IgD-negative memory B cell (primary cell): ENCODE measurements around the gene CLEC16A. TPM values are rescaled to one million over a fixed set of nuclear protein-coding genes. Genes with fewer than 3 reads are reported as not detected.
A peak's percentile ranks its signal among the peaks of the same experiment; 100 is the strongest.

Source experiments
- H3K27ac Mint-ChIP-seq, 3 donors: one replicate each; pipeline ENCODE4 v1.8.0; 2020 to 2022; ENCODE audit warnings: mild to moderate bottlenecking in 3 of 3, mixed read lengths in 3 of 3, moderate library complexity in 1 of 3
- H3K27me3 Mint-ChIP-seq: one replicate; pipeline ENCODE4 v1.8.0; 2021; ENCODE audit warnings: mixed read lengths
- H3K36me3 Mint-ChIP-seq: one replicate; pipeline ENCODE4 v1.8.0; 2020; ENCODE audit warnings: mild to moderate bottlenecking, mixed read lengths
- H3K4me1 Mint-ChIP-seq, 3 donors: one replicate each; pipeline ENCODE4 v1.8.0; 2020 to 2022; ENCODE audit warnings: mixed read lengths in 3 of 3, mild to moderate bottlenecking in 1 of 3
- H3K4me3 Mint-ChIP-seq, 4 donors: one replicate each; pipeline ENCODE4 v1.8.0; 2020 to 2022; ENCODE audit warnings: mild to moderate bottlenecking in 4 of 4, mixed read lengths in 4 of 4, moderate library complexity in 3 of 4
- H3K9me3 Mint-ChIP-seq, 3 donors: one replicate each; pipeline ENCODE4 v1.8.0; 2020 to 2021; ENCODE audit warnings: mixed read lengths in 3 of 3, mild to moderate bottlenecking in 1 of 3
- polyA plus RNA-seq: library from polyadenylated mRNA; unstranded; fragments of 300-500 nt; fragmentation: Illumina TruSeq; gene quantifications from one replicate; pipeline ENCODE4 v1.2.3, GENCODE V29; 2021

The CLEC16A gene
- polyA plus RNA-seq, 1 donor from 2014 or later: 21.1 TPM

- peaks cover 15 to 16% (median 15%) of the 10 kb centered on the region in 3 donors for H3K4me1 Mint-ChIP-seq
- H3K36me3 Mint-ChIP-seq: peaks cover 22% of the 10 kb centered on the region
- H3K9me3 Mint-ChIP-seq: no peaks in the 10 kb centered on the region
- no peak overlapping the region for H3K4me3 Mint-ChIP-seq
- no peak overlapping the region for H3K27ac Mint-ChIP-seq
- H3K27me3 Mint-ChIP-seq: no peaks in the 10 kb centered on the region
These were observed 47.7 kb downstream of the CLEC16A start for GRCh38 chr16:10992112-10992511.

- no peak overlapping the region for H3K27ac Mint-ChIP-seq
- peaks cover 9 to 10% (median 9%) of the 10 kb centered on the region in 3 donors for H3K4me1 Mint-ChIP-seq
- H3K27me3 Mint-ChIP-seq: no peaks in the 10 kb centered on the region
- H3K36me3 Mint-ChIP-seq: peaks cover 21% of the 10 kb centered on the region
- H3K9me3 Mint-ChIP-seq: no peaks in the 10 kb centered on the region
- no peak overlapping the region for H3K4me3 Mint-ChIP-seq
These were observed 48.4 kb downstream of the CLEC16A start for GRCh38 chr16:10992797-10993196.

GRCh38 chr16:10993649-10994048, 49.3 kb downstream of the CLEC16A start:
- H3K4me3 Mint-ChIP-seq: no peak overlapping the region
- H3K9me3 Mint-ChIP-seq: no peaks in the 10 kb centered on the region
- peaks cover under 1 to 3% (median under 1%) of the 10 kb centered on the region in 3 donors for H3K4me1 Mint-ChIP-seq
- no peak overlapping the region for H3K27ac Mint-ChIP-seq
- peaks cover 18% of the 10 kb centered on the region for H3K36me3 Mint-ChIP-seq
- H3K27me3 Mint-ChIP-seq: no peaks in the 10 kb centered on the region

GRCh38 chr16:10994571-10994970, 50.2 kb downstream of the CLEC16A start:
- H3K4me3 Mint-ChIP-seq: no peak overlapping the region
- peaks cover 0 to 3% (median 0%) of the 10 kb centered on the region in 3 donors for H3K4me1 Mint-ChIP-seq
- H3K27me3 Mint-ChIP-seq: no peaks in the 10 kb centered on the region
- peaks cover 18% of the 10 kb centered on the region for H3K36me3 Mint-ChIP-seq
- no peaks in the 10 kb centered on the region for H3K9me3 Mint-ChIP-seq
- peak overlapping the region in 1 of 3 donors; percentile 57 for H3K27ac Mint-ChIP-seq

GRCh38 chr16:10995565-10995964, 51.2 kb downstream of the CLEC16A start:
- H3K4me3 Mint-ChIP-seq: no peak overlapping the region
- peaks cover 18% of the 10 kb centered on the region for H3K36me3 Mint-ChIP-seq
- no peaks in the 10 kb centered on the region for H3K9me3 Mint-ChIP-seq
- H3K4me1 Mint-ChIP-seq: peaks cover 0 to 3% (median 0%) of the 10 kb centered on the region in 3 donors
- no peaks in the 10 kb centered on the region for H3K27me3 Mint-ChIP-seq
- no peak overlapping the region for H3K27ac Mint-ChIP-seq

GRCh38 chr16:10997485-10997884, 53.1 kb downstream of the CLEC16A start:
- Mint-ChIP-seq H3K27ac (peak overlapping the region in 1 of 3 donors; percentile 33), H3K27me3 (no peaks in the 10 kb centered on the region), H3K9me3 (no peaks in the 10 kb centered on the region), H3K36me3 (peaks cover 13% of the 10 kb centered on the region), H3K4me3 (peak overlapping the region in 1 of 4 donors; percentile 42), H3K4me1 (peaks cover 0 to 3% (median 0%) of the 10 kb centered on the region in 3 donors)

- Mint-ChIP-seq H3K4me1 (peaks cover 0 to 3% (median 0%) of the 10 kb centered on the region in 3 donors), H3K9me3 (no peaks in the 10 kb centered on the region), H3K27ac (no peak overlapping the region), H3K4me3 (no peak overlapping the region), H3K36me3 (peaks cover 15% of the 10 kb centered on the region), H3K27me3 (no peaks in the 10 kb centered on the region)
These were observed 54.9 kb downstream of the CLEC16A start for GRCh38 chr16:10999300-10999699.

- Mint-ChIP-seq H3K4me1 (no peaks in the 10 kb centered on the region), H3K27ac (no peak overlapping the region), H3K9me3 (no peaks in the 10 kb centered on the region), H3K4me3 (no peak overlapping the region), H3K36me3 (peaks cover 12% of the 10 kb centered on the region), H3K27me3 (no peaks in the 10 kb centered on the region)
These were observed 57.2 kb downstream of the CLEC16A start for GRCh38 chr16:11001611-11002010.

- Mint-ChIP-seq H3K9me3 (no peaks in the 10 kb centered on the region), H3K4me1 (no peaks in the 10 kb centered on the region), H3K36me3 (peaks cover 10% of the 10 kb centered on the region), H3K27me3 (no peaks in the 10 kb centered on the region), H3K4me3 (no peak overlapping the region), H3K27ac (peak overlapping the region in 1 of 3 donors; percentile 87)
These were observed 58.8 kb downstream of the CLEC16A start for GRCh38 chr16:11003141-11003540.

GRCh38 chr16:11004351-11004750, 60.0 kb downstream of the CLEC16A start:
- H3K4me3 Mint-ChIP-seq: no peak overlapping the region

GRCh38 chr16:11004973-11005610, 60.7 kb downstream of the CLEC16A start:
- no peak overlapping the region for H3K4me3 Mint-ChIP-seq
- no peaks in the 10 kb centered on the region for H3K9me3 Mint-ChIP-seq
- no peaks in the 10 kb centered on the region for H3K4me1 Mint-ChIP-seq
- no peaks in the 10 kb centered on the region for H3K27me3 Mint-ChIP-seq
- peaks cover 18% of the 10 kb centered on the region for H3K36me3 Mint-ChIP-seq
- peak overlapping the region in 1 of 3 donors; percentile 23 for H3K27ac Mint-ChIP-seq

More at GRCh38 chr16:11004351-11004750, 60.0 kb downstream of the CLEC16A start:
- H3K27ac Mint-ChIP-seq: peak overlapping the region in 1 of 3 donors; percentile 23
- no peaks in the 10 kb centered on the region for H3K4me1 Mint-ChIP-seq
- H3K9me3 Mint-ChIP-seq: no peaks in the 10 kb centered on the region
- no peaks in the 10 kb centered on the region for H3K27me3 Mint-ChIP-seq
- H3K36me3 Mint-ChIP-seq: peaks cover 14% of the 10 kb centered on the region

- Mint-ChIP-seq H3K27ac (no peak overlapping the region), H3K9me3 (no peaks in the 10 kb centered on the region)
These were observed 61.2 kb downstream of the CLEC16A start for GRCh38 chr16:11005611-11005975.

GRCh38 chr16:11006656-11007055, 62.3 kb downstream of the CLEC16A start:
- Mint-ChIP-seq H3K4me3 (no peak overlapping the region), H3K27ac (no peak overlapping the region), H3K36me3 (peaks cover 24% of the 10 kb centered on the region), H3K9me3 (no peaks in the 10 kb centered on the region), H3K4me1 (no peaks in the 10 kb centered on the region), H3K27me3 (no peaks in the 10 kb centered on the region)

More at GRCh38 chr16:11005611-11005975, 61.2 kb downstream of the CLEC16A start:
- no peak overlapping the region for H3K4me3 Mint-ChIP-seq
- no peaks in the 10 kb centered on the region for H3K4me1 Mint-ChIP-seq
- H3K36me3 Mint-ChIP-seq: peaks cover 19% of the 10 kb centered on the region
- no peaks in the 10 kb centered on the region for H3K27me3 Mint-ChIP-seq

- Mint-ChIP-seq H3K4me3 (peak overlapping the region in 1 of 4 donors; percentile 2), H3K4me1 (no peaks in the 10 kb centered on the region), H3K27me3 (no peaks in the 10 kb centered on the region), H3K9me3 (no peaks in the 10 kb centered on the region), H3K27ac (peak overlapping the region in 1 of 3 donors; percentile 1), H3K36me3 (peaks cover 25% of the 10 kb centered on the region)
These were observed 63.4 kb downstream of the CLEC16A start for GRCh38 chr16:11007714-11008280.

- Mint-ChIP-seq H3K9me3 (no peaks in the 10 kb centered on the region), H3K4me3 (no peak overlapping the region)
These were observed 64.8 kb downstream of the CLEC16A start for GRCh38 chr16:11009027-11009755.

More at GRCh38 chr16:11009027-11009755, 64.8 kb downstream of the CLEC16A start:
- Mint-ChIP-seq H3K27me3 (no peaks in the 10 kb centered on the region), H3K27ac (no peak overlapping the region), H3K4me1 (no peaks in the 10 kb centered on the region), H3K36me3 (peaks cover 27% of the 10 kb centered on the region)
